HL-60 (cell line): ENCODE data around the gene XIRP2.

Experiments
- GABPA ChIP-seq: IDR thresholded peaks from 2 replicates; pipeline ENCODE4 v1.6.1; 2012; ENCODE audit warnings: low read depth
- POLR2AphosphoS5 ChIP-seq: IDR thresholded peaks from 2 replicates; pipeline ENCODE4 v1.6.1; 2012; ENCODE audit warnings: low read depth
- TF ChIP-seq, protein P1 (sequence below): IDR thresholded peaks from one replicate; pipeline ENCODE4 v1.5.1; 2011; ENCODE audit warnings: low read length, control low read depth, inconsistent platforms; ENCODE audit not compliant: insufficient read depth
- TF ChIP-seq, protein P2 (sequence below): IDR thresholded peaks from 2 replicates; pipeline ENCODE4 v1.6.1; 2012; ENCODE audit warnings: low read depth; ENCODE audit not compliant: insufficient replicate concordance

DNA sequence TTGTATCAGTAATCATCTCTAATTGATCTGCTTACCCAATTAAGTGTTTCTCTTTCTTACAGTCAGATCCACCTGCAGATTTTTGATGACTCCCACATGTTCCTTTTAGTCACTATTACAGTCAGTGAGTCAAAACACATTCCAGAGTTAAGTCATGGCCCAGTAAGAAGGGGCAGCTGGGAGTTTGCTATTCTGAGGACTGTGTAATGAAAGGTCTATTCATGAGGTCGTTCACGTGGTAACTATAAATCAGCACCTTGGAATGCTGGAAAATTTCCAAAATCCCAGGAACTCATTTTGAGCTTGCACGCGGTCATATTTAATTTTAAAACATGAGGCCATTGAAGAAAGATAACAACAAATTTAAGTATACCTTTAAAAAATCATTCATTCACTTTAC lies 252.5 kb downstream of the XIRP2 start:
- TF ChIP-seq, protein P1, sequence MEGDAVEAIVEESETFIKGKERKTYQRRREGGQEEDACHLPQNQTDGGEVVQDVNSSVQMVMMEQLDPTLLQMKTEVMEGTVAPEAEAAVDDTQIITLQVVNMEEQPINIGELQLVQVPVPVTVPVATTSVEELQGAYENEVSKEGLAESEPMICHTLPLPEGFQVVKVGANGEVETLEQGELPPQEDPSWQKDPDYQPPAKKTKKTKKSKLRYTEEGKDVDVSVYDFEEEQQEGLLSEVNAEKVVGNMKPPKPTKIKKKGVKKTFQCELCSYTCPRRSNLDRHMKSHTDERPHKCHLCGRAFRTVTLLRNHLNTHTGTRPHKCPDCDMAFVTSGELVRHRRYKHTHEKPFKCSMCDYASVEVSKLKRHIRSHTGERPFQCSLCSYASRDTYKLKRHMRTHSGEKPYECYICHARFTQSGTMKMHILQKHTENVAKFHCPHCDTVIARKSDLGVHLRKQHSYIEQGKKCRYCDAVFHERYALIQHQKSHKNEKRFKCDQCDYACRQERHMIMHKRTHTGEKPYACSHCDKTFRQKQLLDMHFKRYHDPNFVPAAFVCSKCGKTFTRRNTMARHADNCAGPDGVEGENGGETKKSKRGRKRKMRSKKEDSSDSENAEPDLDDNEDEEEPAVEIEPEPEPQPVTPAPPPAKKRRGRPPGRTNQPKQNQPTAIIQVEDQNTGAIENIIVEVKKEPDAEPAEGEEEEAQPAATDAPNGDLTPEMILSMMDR = no peak
- TF ChIP-seq POLR2AphosphoS5 = no peak
- TF ChIP-seq, protein P2, sequence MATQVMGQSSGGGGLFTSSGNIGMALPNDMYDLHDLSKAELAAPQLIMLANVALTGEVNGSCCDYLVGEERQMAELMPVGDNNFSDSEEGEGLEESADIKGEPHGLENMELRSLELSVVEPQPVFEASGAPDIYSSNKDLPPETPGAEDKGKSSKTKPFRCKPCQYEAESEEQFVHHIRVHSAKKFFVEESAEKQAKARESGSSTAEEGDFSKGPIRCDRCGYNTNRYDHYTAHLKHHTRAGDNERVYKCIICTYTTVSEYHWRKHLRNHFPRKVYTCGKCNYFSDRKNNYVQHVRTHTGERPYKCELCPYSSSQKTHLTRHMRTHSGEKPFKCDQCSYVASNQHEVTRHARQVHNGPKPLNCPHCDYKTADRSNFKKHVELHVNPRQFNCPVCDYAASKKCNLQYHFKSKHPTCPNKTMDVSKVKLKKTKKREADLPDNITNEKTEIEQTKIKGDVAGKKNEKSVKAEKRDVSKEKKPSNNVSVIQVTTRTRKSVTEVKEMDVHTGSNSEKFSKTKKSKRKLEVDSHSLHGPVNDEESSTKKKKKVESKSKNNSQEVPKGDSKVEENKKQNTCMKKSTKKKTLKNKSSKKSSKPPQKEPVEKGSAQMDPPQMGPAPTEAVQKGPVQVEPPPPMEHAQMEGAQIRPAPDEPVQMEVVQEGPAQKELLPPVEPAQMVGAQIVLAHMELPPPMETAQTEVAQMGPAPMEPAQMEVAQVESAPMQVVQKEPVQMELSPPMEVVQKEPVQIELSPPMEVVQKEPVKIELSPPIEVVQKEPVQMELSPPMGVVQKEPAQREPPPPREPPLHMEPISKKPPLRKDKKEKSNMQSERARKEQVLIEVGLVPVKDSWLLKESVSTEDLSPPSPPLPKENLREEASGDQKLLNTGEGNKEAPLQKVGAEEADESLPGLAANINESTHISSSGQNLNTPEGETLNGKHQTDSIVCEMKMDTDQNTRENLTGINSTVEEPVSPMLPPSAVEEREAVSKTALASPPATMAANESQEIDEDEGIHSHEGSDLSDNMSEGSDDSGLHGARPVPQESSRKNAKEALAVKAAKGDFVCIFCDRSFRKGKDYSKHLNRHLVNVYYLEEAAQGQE = no peak
- TF ChIP-seq GABPA = no peak
